K562 (cell line): ENCODE results near the gene MEIKIN. TPM values are rescaled to one million over a fixed set of nuclear protein-coding genes. Genes with fewer than 3 reads are reported as not detected.

ENCODE experiments used
- ATAC-seq: fragments of 200-7000 bp; cut with Tn5 transposase; 3 replicates; pipeline ENCODE4 v1.9.1; 2020; ENCODE audit warnings: moderate library complexity
- BruUV-seq: library from RNA; stranded (reverse); fragments of 400-500 nt; replicated peaks from 2 replicates; lab custom pipeline; 2021; lab: Mats Ljungman, UMichigan
- CTCF ChIA-PET: fragments of 300-600 bp; formaldehyde crosslinking; extraction: SDS; loops from one replicate; lab custom pipeline; 2021; ENCODE audit warnings: low intra/inter-chr PET ratio; lab: Yijun Ruan, JAX
- POLR2A ChIA-PET: fragments of 300-600, 350-650 bp; sonication (Branson Sonifier 250); formaldehyde crosslinking; extraction: SDS; loops from one replicate; lab custom pipeline; 2021; ENCODE audit warnings: antibody characterized with exemption, inconsistent platforms; lab: Yijun Ruan, JAX
- DNase-seq, 4 experiments: peaks; one replicate each; pipeline versions ENCODE4 v3.0.0 to v3.0.0-alpha.2; 2011 to 2018; ENCODE audit warnings: low spot score in 3 of 4, mixed read lengths in 3 of 4; ENCODE audit errors: extremely low read depth in 1 of 4
- FAIRE-seq: peaks from 2 replicates; lab custom pipeline; 2011; peaks lifted over from hg19 to GRCh38; lab: Jason Lieb, UNC
- H2AFZ ChIP-seq: 2 replicates; pipeline ENCODE4 v1.6.0; 2011; ENCODE audit warnings: low read depth, low read length, control low read depth, inconsistent platforms
- H3K27ac ChIP-seq: fragments of 200-600 bp; 3 replicates; pipeline ENCODE4 v1.8.0; 2011; ENCODE audit warnings: low read depth, mild to moderate bottlenecking, control low read depth, inconsistent platforms, low read length, moderate library complexity, mixed read lengths; ENCODE audit errors: extremely low read depth
- H3K27me3 ChIP-seq, 2 experiments: fragments of 300-600 bp in 1 of 2; 2 replicates in 1 of 2; 3 replicates in 1 of 2; pipeline versions ENCODE4 v1.6.0 to v1.8.0; 2011; ENCODE audit warnings: inconsistent platforms in 2 of 2, low read length in 2 of 2, mild to moderate bottlenecking in 1 of 2, mixed read lengths in 1 of 2, moderate library complexity in 1 of 2; ENCODE audit not compliant: control insufficient read depth in 2 of 2, insufficient read depth in 2 of 2
- H3K36me3 ChIP-seq: fragments of 300-600 bp; 3 replicates; pipeline ENCODE4 v1.8.0; 2011; ENCODE audit warnings: mild to moderate bottlenecking, low read length, inconsistent platforms; ENCODE audit not compliant: control insufficient read depth, insufficient read depth
- H3K4me1 ChIP-seq, 2 experiments: fragments of 200-600 bp in 1 of 2; replicated peaks in 1 of 2; 2 replicates in 1 of 2; 3 replicates in 1 of 2; pipeline versions ENCODE4 v1.5.1 to v1.8.0; 2011; ENCODE audit warnings: inconsistent platforms in 2 of 2, low read length in 2 of 2, mild to moderate bottlenecking in 1 of 2, mixed read lengths in 1 of 2, moderate library complexity in 1 of 2; ENCODE audit not compliant: control insufficient read depth in 2 of 2, insufficient read depth in 2 of 2
- H3K4me2 ChIP-seq: 2 replicates; pipeline ENCODE4 v1.6.1; 2011; ENCODE audit warnings: low read length, control low read depth, inconsistent platforms, mixed read lengths; ENCODE audit not compliant: insufficient read depth
- H3K4me3 ChIP-seq: fragments of 200-600 bp; sonication (generic), shearing (Covaris generic); 2 replicates; pipeline ENCODE4 v1.5.1; 2016; ENCODE audit warnings: control low read depth, inconsistent platforms
- H3K79me2 ChIP-seq: fragments of 200-600 bp; 3 replicates; pipeline ENCODE4 v1.8.0; 2011; ENCODE audit warnings: low read length, inconsistent platforms; ENCODE audit not compliant: control insufficient read depth, insufficient read depth
- H3K9ac ChIP-seq, 2 experiments: 2 replicates each; pipeline versions ENCODE4 v1.6.0 to v1.6.1; 2011; ENCODE audit warnings: low read depth in 2 of 2, low read length in 2 of 2, control low read depth in 1 of 2, inconsistent platforms in 1 of 2, mild to moderate bottlenecking in 1 of 2, mixed read lengths in 1 of 2; ENCODE audit not compliant: insufficient read depth in 1 of 2
- H3K9me1 ChIP-seq: one replicate; pipeline ENCODE4 v1.6.0; 2011; ENCODE audit warnings: inconsistent platforms, mild to moderate bottlenecking, low read length, moderate library complexity; ENCODE audit not compliant: control insufficient read depth, insufficient read depth
- H3K9me3 ChIP-seq: replicated peaks from 2 replicates; pipeline ENCODE4 v1.5.1; 2011; ENCODE audit warnings: low read depth, low read length, inconsistent platforms; ENCODE audit not compliant: control insufficient read depth, insufficient read depth
- H4K20me1 ChIP-seq: replicated peaks from 2 replicates; pipeline ENCODE4 v1.6.1; 2011; ENCODE audit warnings: low read length, inconsistent platforms, mixed read lengths; ENCODE audit not compliant: control insufficient read depth, insufficient read depth
- CHD1 ChIP-seq: fragments of 200-600 bp; sonication (generic); IDR thresholded peaks from one replicate; pipeline ENCODE4 v1.6.1; 2012; ENCODE audit warnings: mild to moderate bottlenecking, moderate library complexity, low read length, inconsistent platforms
- DEAF1 ChIP-seq: fragments of 450-650 bp; formaldehyde crosslinking; IDR thresholded peaks from 2 replicates; pipeline ENCODE4 v1.4.0; 2020; ENCODE audit warnings: mild to moderate bottlenecking, moderate library complexity
- ESRRB ChIP-seq: fragments of 250-450 bp; sonication (Bioruptor Pico); IDR thresholded peaks from 2 replicates; pipeline ENCODE4 v1.5.0; 2020; ENCODE audit warnings: mild to moderate bottlenecking, moderate library complexity, borderline replicate concordance
- ETV1 ChIP-seq: fragments of 450-650 bp; conservative IDR thresholded peaks from 2 replicates; pipeline ENCODE4 v1.6.1; 2016; ENCODE audit warnings: missing genetic modification characterization, control low read depth, low read depth, missing compliant biosample characterization
- GABPB2 ChIP-seq: fragments of 250-450 bp; sonication (Bioruptor Pico); conservative IDR thresholded peaks from 2 replicates; pipeline ENCODE4 v1.5.1; 2021; ENCODE audit warnings: mild to moderate bottlenecking
- KDM5B ChIP-seq: fragments of 200-600 bp; sonication (generic); IDR thresholded peaks from 2 replicates; pipeline ENCODE4 v1.6.1; 2012; ENCODE audit warnings: low read depth, mild to moderate bottlenecking, moderate library complexity, low read length, control low read depth, inconsistent platforms; ENCODE audit not compliant: insufficient replicate concordance
- OTX1 ChIP-seq: fragments of 450-650 bp; formaldehyde crosslinking; IDR thresholded peaks from 2 replicates; pipeline ENCODE4 v1.4.0; 2022; ENCODE audit warnings: mild to moderate bottlenecking
- RCOR1 ChIP-seq, 2 experiments: IDR thresholded peaks; 2 replicates each; pipeline ENCODE4 v1.6.1; 2012; ENCODE audit warnings: low read depth in 2 of 2, low read length in 2 of 2, borderline replicate concordance in 1 of 2, improper control_type of control experiment in 1 of 2
- USF1 ChIP-seq: sonication (generic); formaldehyde crosslinking; IDR thresholded peaks from 2 replicates; pipeline ENCODE4 v1.9.0; 2022; ENCODE audit warnings: mild to moderate bottlenecking, missing genetic modification reagents
- ZBTB34 ChIP-seq: fragments of 250-450 bp; sonication (Bioruptor Pico); IDR thresholded peaks from 2 replicates; pipeline ENCODE4 v1.8.0; 2021; ENCODE audit warnings: mild to moderate bottlenecking, moderate library complexity
- ZBTB7A ChIP-seq: IDR thresholded peaks from 2 replicates; pipeline ENCODE4 v1.6.1; 2011; ENCODE audit warnings: low read depth, mild to moderate bottlenecking, low read length, moderate library complexity, borderline replicate concordance; ENCODE audit not compliant: control insufficient read depth
- ZBTB8A ChIP-seq: fragments of 450-650 bp; IDR thresholded peaks from 2 replicates; pipeline ENCODE4 v1.6.1; 2018; ENCODE audit warnings: mild to moderate bottlenecking, moderate library complexity; ENCODE audit not compliant: partially characterized antibody
- WGBS: fragments of 100-300 bp; shearing (Covaris generic); methylation state at CpG from one replicate; pipeline ENCODE4 v1.1.6; 2016; ENCODE audit warnings: low coverage, mixed read lengths; ENCODE audit not compliant: insufficient coverage; ENCODE audit errors: missing lambda C conversion rate; 5-methylcytosine and 5-hydroxymethylcytosine counted together
- in situ Hi-C: fragments of 300-500 bp; cut with MboI; formaldehyde crosslinking; loops from 4 replicates; pipeline ENCODE4 v1.15.0; 2018; ENCODE audit warnings: inconsistent platforms, mixed read lengths
- intact Hi-C: fragments of 100-400 bp; cut with micrococcal nuclease; formaldehyde crosslinking; loops from 2 replicates; pipeline ENCODE4 v1.14.2; 2022
- polyA plus RNA-seq, 8 experiments: library from polyadenylated mRNA; depleted of rRNA in 4 of 8; stranded (reverse) in 5 of 8; unstranded in 3 of 8; fragments of >200 nt; fragmentation: Nextera tagmentation in 2 of 8; fragmentation: Illumina TruSeq in 1 of 8; extraction: Ambion mirVana in 2 of 8; extraction: Trizol in 1 of 8; gene quantifications; 2 replicates each; pipeline versions ENCODE4 v1.2.1 to v1.2.3, GENCODE V29; 2011 to 2014; ENCODE audit warnings: inconsistent platforms in 1 of 8, missing spikeins in 1 of 8
- total RNA-seq, 7 experiments: library from RNA; depleted of rRNA in 6 of 7; stranded (reverse); fragments of >200 nt in 6 of 7; fragmentation: Illumina TruSeq in 2 of 7; extraction: Trizol in 2 of 7; gene quantifications; 2 replicates each; pipeline versions ENCODE4 v1.2.1 to v1.2.3, GENCODE V29; 2011 to 2021; ENCODE audit warnings: low replicate concordance in 1 of 7
- TF ChIP-seq, protein P1 (sequence below): fragments of 250-450 bp; sonication (Bioruptor Pico); IDR thresholded peaks from 2 replicates; pipeline ENCODE4 v1.4.0; 2020; ENCODE audit warnings: mild to moderate bottlenecking, moderate library complexity

MEIKIN gene
- total and polyA plus RNA-seq, 9 of the 15 experiments (the other 6 are each of a cell fraction or from before 2014, with no cell fraction given), result 0.18 TPM; not detected in 8

DNA sequence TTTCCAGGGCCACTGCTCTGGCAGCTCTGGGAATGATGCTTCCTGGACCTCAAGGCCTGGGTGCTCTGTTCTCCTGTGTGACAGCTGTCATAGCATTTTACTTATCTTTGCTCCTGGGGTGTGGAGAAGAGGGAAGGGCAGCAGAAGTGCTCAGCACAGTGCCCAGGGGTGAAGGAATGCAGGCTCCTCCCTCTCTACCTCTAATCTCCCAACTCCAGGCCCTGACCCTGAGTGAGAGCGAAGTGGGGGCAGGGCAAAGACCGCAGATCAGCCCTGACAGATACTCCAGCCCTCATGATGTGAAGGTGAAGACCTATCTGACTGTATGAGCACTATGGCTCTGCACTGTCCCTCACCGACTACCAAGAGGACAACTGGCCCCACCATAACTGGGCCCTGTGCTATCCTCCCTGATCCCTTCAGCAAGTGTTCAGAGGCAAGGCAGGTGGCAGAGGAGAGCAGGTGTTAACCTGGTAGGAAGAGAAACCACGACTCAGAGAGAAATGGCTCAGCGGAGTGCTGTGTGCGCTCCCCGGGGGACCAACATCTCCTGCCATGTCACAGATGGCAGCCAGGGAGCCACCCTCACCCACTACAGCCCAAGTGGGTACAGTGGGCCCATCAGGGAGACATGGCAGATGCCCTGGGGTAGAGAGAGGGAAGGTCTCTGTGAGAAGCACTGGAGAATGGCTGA lies 49.2 kb upstream of the MEIKIN start:
- no TSS peak for BruUV-seq
- TF ChIP-seq CHD1 (no peak), ZBTB7A (no peak), ETV1 (0 out of 2 replicates have a peak, but pooled peaks have one; percentile 15), ZBTB34 (CRISPR knock-in tag) (no peak), KDM5B (no peak), USF1 (CRISPR knock-in tag) (no peak), ESRRB (CRISPR knock-in tag) (no peak), ZBTB8A (no peak), RCOR1 (IDR thresholded peaks at IDR 0.05; ENCODE audit: borderline replicate concordance in 1 of 2, low read depth in 2 of 2, low read length in 2 of 2) (peak; percentile 90 to 98; a peak in 3 of 4 replicates), DEAF1 (CRISPR knock-in tag) (no peak), OTX1 (CRISPR knock-in tag) (no peak), GABPB2 (CRISPR knock-in tag) (no peak)
- TF ChIP-seq, protein P1, sequence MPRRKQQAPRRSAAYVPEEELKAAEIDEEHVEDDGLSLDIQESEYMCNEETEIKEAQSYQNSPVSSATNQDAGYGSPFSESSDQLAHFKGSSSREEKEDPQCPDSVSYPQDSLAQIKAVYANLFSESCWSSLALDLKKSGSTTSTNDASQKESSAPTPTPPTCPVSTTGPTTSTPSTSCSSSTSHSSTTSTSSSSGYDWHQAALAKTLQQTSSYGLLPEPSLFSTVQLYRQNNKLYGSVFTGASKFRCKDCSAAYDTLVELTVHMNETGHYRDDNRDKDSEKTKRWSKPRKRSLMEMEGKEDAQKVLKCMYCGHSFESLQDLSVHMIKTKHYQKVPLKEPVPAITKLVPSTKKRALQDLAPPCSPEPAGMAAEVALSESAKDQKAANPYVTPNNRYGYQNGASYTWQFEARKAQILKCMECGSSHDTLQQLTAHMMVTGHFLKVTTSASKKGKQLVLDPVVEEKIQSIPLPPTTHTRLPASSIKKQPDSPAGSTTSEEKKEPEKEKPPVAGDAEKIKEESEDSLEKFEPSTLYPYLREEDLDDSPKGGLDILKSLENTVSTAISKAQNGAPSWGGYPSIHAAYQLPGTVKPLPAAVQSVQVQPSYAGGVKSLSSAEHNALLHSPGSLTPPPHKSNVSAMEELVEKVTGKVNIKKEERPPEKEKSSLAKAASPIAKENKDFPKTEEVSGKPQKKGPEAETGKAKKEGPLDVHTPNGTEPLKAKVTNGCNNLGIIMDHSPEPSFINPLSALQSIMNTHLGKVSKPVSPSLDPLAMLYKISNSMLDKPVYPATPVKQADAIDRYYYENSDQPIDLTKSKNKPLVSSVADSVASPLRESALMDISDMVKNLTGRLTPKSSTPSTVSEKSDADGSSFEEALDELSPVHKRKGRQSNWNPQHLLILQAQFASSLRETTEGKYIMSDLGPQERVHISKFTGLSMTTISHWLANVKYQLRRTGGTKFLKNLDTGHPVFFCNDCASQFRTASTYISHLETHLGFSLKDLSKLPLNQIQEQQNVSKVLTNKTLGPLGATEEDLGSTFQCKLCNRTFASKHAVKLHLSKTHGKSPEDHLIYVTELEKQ (CRISPR knock-in tag), result no peak

More for the DNA sequence above, 49.2 kb upstream of the MEIKIN start:
- in situ Hi-C loops (no loop called here), intact Hi-C loops (no loop called here)
- DNase-seq (peak; percentile 80 to 96 (median 86)), ATAC-seq (peak; percentile 90), FAIRE-seq (peak; percentile 99)
- H3K79me2 ChIP-seq, result no peaks in the 10 kb centered on the region
- POLR2A ChIA-PET, result interaction anchor here (0.6 kb wide), 1 partner anchor 596 kb away, joined by 3 read pairs; no protein-coding TSS in a partner anchor
- peak overlapping the region; percentile 63; the same call in 1 of the 3 replicates for H3K27ac ChIP-seq
- peaks cover 5% of the 10 kb centered on the region; the same call in 1 of the 2 replicates for H4K20me1 ChIP-seq
- H3K4me3 ChIP-seq, result no peak overlapping the region
- 32% methylated on average over 7 of the region's 7 CpGs for WGBS
- H3K9ac ChIP-seq, result peak overlapping the region in 1 of 2 experiments; percentile 14; a peak in 2 of 4 replicates
- peak overlapping the region; percentile 65 for H3K4me2 ChIP-seq
- peaks cover 54 to 59% of the 10 kb centered on the region in 2 experiments for H3K4me1 ChIP-seq
- no peaks in the 10 kb centered on the region for H3K9me3 ChIP-seq
- H3K36me3 ChIP-seq, result no peaks in the 10 kb centered on the region
- peak overlapping the region; percentile 60 for H2AFZ ChIP-seq
- H3K27me3 ChIP-seq, result no peaks in the 10 kb centered on the region
- CTCF ChIA-PET, result interaction anchor here (0.6 kb wide), 1 partner anchor 534 kb away, joined by 3 read pairs; no protein-coding TSS in a partner anchor
- H3K9me1 ChIP-seq, result peaks cover 10% of the 10 kb centered on the region
